HEK293 (cell line): Measurements from ENCODE around the gene ATOH8.

ENCODE experiments used
- CTCF ChIA-PET: fragments of 350-600 bp; formaldehyde crosslinking; extraction: SDS; loops from one replicate; lab custom pipeline; 2021; ENCODE audit warnings: antibody characterized with exemption; lab: Yijun Ruan, JAX
- POLR2A ChIA-PET: fragments of 300-600 bp; formaldehyde crosslinking; extraction: SDS; loops from one replicate; lab custom pipeline; 2020; ENCODE audit warnings: antibody characterized with exemption, inconsistent platforms; lab: Yijun Ruan, JAX
- H3K27ac ChIP-seq: fragments of 200-500 bp; sonication (Bioruptor generic); 2 replicates; pipeline ENCODE4 v1.5.1; 2014; ENCODE audit warnings: low read depth, low read length, control low read depth, inconsistent platforms; ENCODE audit errors: extremely low read depth
- H3K36me3 ChIP-seq, 2 experiments: fragments of 200-500 bp in 1 of 2; sonication (Bioruptor generic) in 1 of 2; 1 replicate in 1 of 2; 2 replicates in 1 of 2; pipeline ENCODE4 v1.5.1; 2014 to 2017; ENCODE audit warnings: inconsistent platforms in 2 of 2, low read length in 2 of 2; ENCODE audit not compliant: control insufficient read depth in 2 of 2, insufficient read depth in 1 of 2
- H3K4me1 ChIP-seq: fragments of 200-500 bp; sonication (Bioruptor generic); 2 replicates; pipeline ENCODE4 v1.5.1; 2014; ENCODE audit warnings: mild to moderate bottlenecking, low read length, inconsistent platforms; ENCODE audit not compliant: control insufficient read depth, insufficient read depth
- H3K4me3 ChIP-seq: 2 replicates; pipeline ENCODE4 v1.5.1; 2011; ENCODE audit warnings: low read depth, mild to moderate bottlenecking, control low read depth, low read length, moderate library complexity
- H3K9me3 ChIP-seq: fragments of 200-500 bp; sonication (Bioruptor generic); 2 replicates; pipeline ENCODE4 v1.5.1; 2014; ENCODE audit warnings: low read depth, low read length, inconsistent platforms; ENCODE audit not compliant: control insufficient read depth, insufficient read depth
- ATF2 ChIP-seq: fragments of 450-650 bp; formaldehyde crosslinking; IDR thresholded peaks from 2 replicates; pipeline ENCODE4 v1.5.1; 2016; ENCODE audit warnings: missing biosample characterization, missing genetic modification characterization, low read depth
- FEZF1 ChIP-seq: fragments of 450-650 bp; formaldehyde crosslinking; IDR thresholded peaks from 2 replicates; pipeline ENCODE4 v1.5.1; 2016; ENCODE audit warnings: missing biosample characterization, missing genetic modification characterization
- GLIS2 ChIP-seq: fragments of 450-650 bp; formaldehyde crosslinking; IDR thresholded peaks from 2 replicates; pipeline ENCODE4 v1.5.1; 2016; ENCODE audit warnings: missing biosample characterization, missing genetic modification characterization
- HOXC10 ChIP-seq: sonication (generic); formaldehyde crosslinking; IDR thresholded peaks from 2 replicates; pipeline ENCODE4 v1.8.1; 2023; ENCODE audit warnings: mild to moderate bottlenecking, missing genetic modification reagents
- KLF16 ChIP-seq: fragments of 450-650 bp; formaldehyde crosslinking; IDR thresholded peaks from 2 replicates; pipeline ENCODE4 v1.5.1; 2017; ENCODE audit warnings: missing biosample characterization, missing genetic modification characterization
- PBX3 ChIP-seq: sonication (generic); formaldehyde crosslinking; IDR thresholded peaks from 2 replicates; pipeline ENCODE4 v1.8.1; 2022; ENCODE audit warnings: mild to moderate bottlenecking, moderate library complexity, missing genetic modification reagents
- ZNF133 ChIP-seq: fragments of 450-650 bp; formaldehyde crosslinking; IDR thresholded peaks from 2 replicates; pipeline ENCODE4 v1.5.1; 2016; ENCODE audit warnings: missing biosample characterization, missing genetic modification characterization
- ZNF174 ChIP-seq: fragments of 450-650 bp; formaldehyde crosslinking; IDR thresholded peaks from 2 replicates; pipeline ENCODE4 v1.5.0; 2017; ENCODE audit warnings: missing biosample characterization, mild to moderate bottlenecking, missing genetic modification characterization
- ZNF2 ChIP-seq: fragments of 450-650 bp; formaldehyde crosslinking; IDR thresholded peaks from 2 replicates; pipeline ENCODE4 v1.5.1; 2016; ENCODE audit warnings: missing biosample characterization, missing genetic modification characterization
- ZNF311 ChIP-seq: fragments of 450-650 bp; formaldehyde crosslinking; IDR thresholded peaks from 2 replicates; pipeline ENCODE4 v1.5.1; 2017; ENCODE audit warnings: missing biosample characterization, missing genetic modification characterization, borderline replicate concordance
- ZNF335 ChIP-seq: fragments of 450-650 bp; formaldehyde crosslinking; conservative IDR thresholded peaks from 2 replicates; pipeline ENCODE4 v1.5.1; 2016; ENCODE audit warnings: missing biosample characterization, missing genetic modification characterization
- ZNF791 ChIP-seq: fragments of 450-650 bp; formaldehyde crosslinking; IDR thresholded peaks from 2 replicates; pipeline ENCODE4 v1.5.1; 2016; ENCODE audit warnings: missing biosample characterization, missing genetic modification characterization
- ZSCAN30 ChIP-seq: fragments of 450-650 bp; IDR thresholded peaks from 2 replicates; pipeline ENCODE4 v1.5.1; 2018; ENCODE audit warnings: missing biosample characterization, mild to moderate bottlenecking, missing genetic modification characterization, moderate library complexity
- TF ChIP-seq, protein P1 (sequence below): fragments of 450-650 bp; formaldehyde crosslinking; IDR thresholded peaks from 2 replicates; pipeline ENCODE4 v1.5.1; 2017; ENCODE audit warnings: missing biosample characterization, missing genetic modification characterization
- TF ChIP-seq, protein P2 (sequence below): fragments of 450-650 bp; formaldehyde crosslinking; IDR thresholded peaks from 2 replicates; pipeline ENCODE4 v1.5.1; 2016; ENCODE audit warnings: missing biosample characterization, missing genetic modification characterization
- TF ChIP-seq, protein P3 (sequence below): fragments of 450-650 bp; formaldehyde crosslinking; IDR thresholded peaks from 2 replicates; pipeline ENCODE4 v1.5.1; 2016; ENCODE audit warnings: missing biosample characterization, missing genetic modification characterization
- TF ChIP-seq, protein P4 (sequence below): fragments of 450-650 bp; formaldehyde crosslinking; IDR thresholded peaks from 2 replicates; pipeline ENCODE4 v1.5.1; 2016; ENCODE audit warnings: missing biosample characterization, missing genetic modification characterization

ATOH8 gene

GRCh38 chr2:85822766-85823165, 69.0 kb downstream of the ATOH8 start (continued):
- TF ChIP-seq ZNF2 (tag by site-specific recombination) (no peak), ZSCAN30 (tag by site-specific recombination) (no peak), KLF16 (no peak), ATF2 (tag by site-specific recombination) (no peak), PBX3 (no peak), ZNF791 (tag by site-specific recombination) (no peak)
- TF ChIP-seq, protein P1, sequence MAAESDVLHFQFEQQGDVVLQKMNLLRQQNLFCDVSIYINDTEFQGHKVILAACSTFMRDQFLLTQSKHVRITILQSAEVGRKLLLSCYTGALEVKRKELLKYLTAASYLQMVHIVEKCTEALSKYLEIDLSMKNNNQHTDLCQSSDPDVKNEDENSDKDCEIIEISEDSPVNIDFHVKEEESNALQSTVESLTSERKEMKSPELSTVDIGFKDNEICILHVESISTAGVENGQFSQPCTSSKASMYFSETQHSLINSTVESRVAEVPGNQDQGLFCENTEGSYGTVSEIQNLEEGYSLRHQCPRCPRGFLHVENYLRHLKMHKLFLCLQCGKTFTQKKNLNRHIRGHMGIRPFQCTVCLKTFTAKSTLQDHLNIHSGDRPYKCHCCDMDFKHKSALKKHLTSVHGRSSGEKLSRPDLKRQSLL (tag by site-specific recombination): no peak

- POLR2A ChIA-PET: no interaction called here
- Histone ChIP-seq H3K9me3 (no peaks in the 10 kb centered on the region), H3K4me1 (no peaks in the 10 kb centered on the region), H3K27ac (no peak overlapping the region)
- CTCF ChIA-PET: interaction anchor here (0.5 to 12.5 kb wide), 10 partner anchors 8 to 545 kb away, joined by 3 to 216 read pairs (median 4); no protein-coding TSS in a partner anchor
- TF ChIP-seq ZNF174: no peak
- TF ChIP-seq, protein P2, sequence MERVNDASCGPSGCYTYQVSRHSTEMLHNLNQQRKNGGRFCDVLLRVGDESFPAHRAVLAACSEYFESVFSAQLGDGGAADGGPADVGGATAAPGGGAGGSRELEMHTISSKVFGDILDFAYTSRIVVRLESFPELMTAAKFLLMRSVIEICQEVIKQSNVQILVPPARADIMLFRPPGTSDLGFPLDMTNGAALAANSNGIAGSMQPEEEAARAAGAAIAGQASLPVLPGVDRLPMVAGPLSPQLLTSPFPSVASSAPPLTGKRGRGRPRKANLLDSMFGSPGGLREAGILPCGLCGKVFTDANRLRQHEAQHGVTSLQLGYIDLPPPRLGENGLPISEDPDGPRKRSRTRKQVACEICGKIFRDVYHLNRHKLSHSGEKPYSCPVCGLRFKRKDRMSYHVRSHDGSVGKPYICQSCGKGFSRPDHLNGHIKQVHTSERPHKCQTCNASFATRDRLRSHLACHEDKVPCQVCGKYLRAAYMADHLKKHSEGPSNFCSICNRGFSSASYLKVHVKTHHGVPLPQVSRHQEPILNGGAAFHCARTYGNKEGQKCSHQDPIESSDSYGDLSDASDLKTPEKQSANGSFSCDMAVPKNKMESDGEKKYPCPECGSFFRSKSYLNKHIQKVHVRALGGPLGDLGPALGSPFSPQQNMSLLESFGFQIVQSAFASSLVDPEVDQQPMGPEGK (tag by site-specific recombination): no peak
- no peak for TF ChIP-seq HOXC10 (CRISPR knock-in tag)
- TF ChIP-seq, protein P3, sequence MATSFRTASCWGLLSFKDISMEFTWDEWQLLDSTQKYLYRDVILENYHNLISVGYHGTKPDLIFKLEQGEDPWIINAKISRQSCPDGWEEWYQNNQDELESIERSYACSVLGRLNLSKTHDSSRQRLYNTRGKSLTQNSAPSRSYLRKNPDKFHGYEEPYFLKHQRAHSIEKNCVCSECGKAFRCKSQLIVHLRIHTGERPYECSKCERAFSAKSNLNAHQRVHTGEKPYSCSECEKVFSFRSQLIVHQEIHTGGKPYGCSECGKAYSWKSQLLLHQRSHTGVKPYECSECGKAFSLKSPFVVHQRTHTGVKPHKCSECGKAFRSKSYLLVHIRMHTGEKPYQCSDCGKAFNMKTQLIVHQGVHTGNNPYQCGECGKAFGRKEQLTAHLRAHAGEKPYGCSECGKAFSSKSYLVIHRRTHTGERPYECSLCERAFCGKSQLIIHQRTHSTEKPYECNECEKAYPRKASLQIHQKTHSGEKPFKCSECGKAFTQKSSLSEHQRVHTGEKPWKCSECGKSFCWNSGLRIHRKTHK (tag by site-specific recombination): no peak
- no peak for TF ChIP-seq ZNF133 (tag by site-specific recombination)
- TF ChIP-seq ZNF311 (tag by site-specific recombination): no peak
- TF ChIP-seq, all 188 proteins: peak for 0
- H3K4me3 ChIP-seq: no peak overlapping the region
- H3K36me3 ChIP-seq: no peaks in the 10 kb centered on the region
Measured at GRCh38 chr2:85823951-85824350, 70.2 kb downstream of the ATOH8 start.

DNA sequence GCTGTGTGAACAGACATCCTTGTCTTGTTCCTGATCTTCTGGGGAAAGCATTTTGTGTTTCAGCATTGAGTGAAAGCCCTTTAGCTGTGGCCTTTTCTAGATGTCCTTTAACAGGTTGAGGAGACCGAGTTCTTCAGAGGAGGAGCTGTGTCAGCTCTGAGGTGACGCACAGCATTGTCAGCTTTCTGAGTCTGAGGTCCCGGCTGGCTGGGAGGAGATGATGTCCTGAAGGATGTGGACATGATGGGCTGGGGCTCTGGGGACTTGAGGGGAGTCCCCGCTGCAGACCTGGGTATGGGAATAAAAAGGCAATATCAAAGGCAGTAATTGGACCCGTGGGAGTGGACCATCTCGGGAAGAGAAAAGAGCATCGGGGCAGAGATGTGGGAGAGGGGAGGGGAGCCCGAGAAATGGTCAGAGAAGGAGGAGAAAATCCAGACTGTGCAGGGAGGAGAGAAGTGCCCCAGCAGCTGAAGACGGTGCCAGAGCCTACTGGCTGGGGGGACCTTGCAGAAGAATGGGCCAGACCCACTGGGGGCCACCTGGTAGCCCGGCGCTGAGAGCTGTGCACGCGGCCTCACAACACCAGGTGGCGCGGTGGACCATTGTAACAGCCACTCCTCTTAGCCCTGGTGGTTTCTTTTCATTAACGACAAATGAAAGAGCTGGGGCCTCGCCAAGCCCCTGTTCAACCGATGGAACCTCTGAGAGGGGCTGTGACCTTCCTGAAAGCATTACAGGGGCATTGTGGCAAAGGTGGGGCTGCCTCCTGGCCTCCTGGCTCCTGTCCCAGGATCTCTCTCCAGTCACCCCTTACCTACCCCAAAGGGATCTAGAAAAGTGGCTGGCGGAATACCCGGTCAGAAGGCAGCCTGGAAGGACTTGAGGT, 73.4 kb downstream of the ATOH8 start:
- ChIA-PET POLR2A (interaction anchor here (0.6 to 1.8 kb wide), 4 partner anchors 8 to 279 kb away, joined by 4 to 11 read pairs (median 8); partner anchors contain the start of genes POLR1A and PTCD3), CTCF (interaction anchor here (0.5 to 12.5 kb wide), 59 partner anchors 8 to 545 kb away, joined by 3 to 216 read pairs (median 3); partner anchors contain the start of genes POLR1A, PTCD3 and ST3GAL5)
- Histone ChIP-seq H3K27ac (no peak overlapping the region), H3K4me1 (no peaks in the 10 kb centered on the region), H3K36me3 (no peaks in the 10 kb centered on the region), H3K9me3 (no peaks in the 10 kb centered on the region), H3K4me3 (no peak overlapping the region)
- TF ChIP-seq, protein P4, sequence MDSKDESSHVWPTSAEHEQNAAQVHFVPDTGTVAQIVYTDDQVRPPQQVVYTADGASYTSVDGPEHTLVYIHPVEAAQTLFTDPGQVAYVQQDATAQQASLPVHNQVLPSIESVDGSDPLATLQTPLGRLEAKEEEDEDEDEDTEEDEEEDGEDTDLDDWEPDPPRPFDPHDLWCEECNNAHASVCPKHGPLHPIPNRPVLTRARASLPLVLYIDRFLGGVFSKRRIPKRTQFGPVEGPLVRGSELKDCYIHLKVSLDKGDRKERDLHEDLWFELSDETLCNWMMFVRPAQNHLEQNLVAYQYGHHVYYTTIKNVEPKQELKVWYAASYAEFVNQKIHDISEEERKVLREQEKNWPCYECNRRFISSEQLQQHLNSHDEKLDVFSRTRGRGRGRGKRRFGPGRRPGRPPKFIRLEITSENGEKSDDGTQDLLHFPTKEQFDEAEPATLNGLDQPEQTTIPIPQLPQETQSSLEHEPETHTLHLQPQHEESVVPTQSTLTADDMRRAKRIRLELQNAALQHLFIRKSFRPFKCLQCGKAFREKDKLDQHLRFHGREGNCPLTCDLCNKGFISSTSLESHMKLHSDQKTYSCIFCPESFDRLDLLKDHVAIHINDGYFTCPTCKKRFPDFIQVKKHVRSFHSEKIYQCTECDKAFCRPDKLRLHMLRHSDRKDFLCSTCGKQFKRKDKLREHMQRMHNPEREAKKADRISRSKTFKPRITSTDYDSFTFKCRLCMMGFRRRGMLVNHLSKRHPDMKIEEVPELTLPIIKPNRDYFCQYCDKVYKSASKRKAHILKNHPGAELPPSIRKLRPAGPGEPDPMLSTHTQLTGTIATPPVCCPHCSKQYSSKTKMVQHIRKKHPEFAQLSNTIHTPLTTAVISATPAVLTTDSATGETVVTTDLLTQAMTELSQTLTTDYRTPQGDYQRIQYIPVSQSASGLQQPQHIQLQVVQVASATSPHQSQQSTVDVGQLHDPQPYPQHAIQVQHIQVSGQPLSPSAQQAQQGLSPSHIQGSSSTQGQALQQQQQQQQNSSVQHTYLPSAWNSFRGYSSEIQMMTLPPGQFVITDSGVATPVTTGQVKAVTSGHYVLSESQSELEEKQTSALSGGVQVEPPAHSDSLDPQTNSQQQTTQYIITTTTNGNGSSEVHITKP (tag by site-specific recombination): peak; percentile 97
- TF ChIP-seq ZNF335 (tag by site-specific recombination) (peak; percentile 45), FEZF1 (0 out of 2 replicates have a peak, but pooled peaks have one; percentile 17), GLIS2 (tag by site-specific recombination) (peak; percentile 71)
- TF ChIP-seq, protein P2 (tag by site-specific recombination): peak; percentile 71
